Caki2 (cell line): Measurements from ENCODE around the gene CDKAL1. TPM values are rescaled to one million over a fixed set of nuclear protein-coding genes. Genes with fewer than 3 reads are reported as not detected.
"Not testable (repeated sequence)": the region's sequence is repeated elsewhere in the genome, so short reads cannot be mapped to it uniquely, and the experiment has no call there.

Experiments used
- DNase-seq: peaks from one replicate; pipeline ENCODE4 v3.0.0-alpha.2; 2015; ENCODE audit warnings: low read depth
- in situ Hi-C: cut with HindIII; loops from 2 replicates; pipeline ENCODE4 v1.10.0; 2016; ENCODE audit warnings: low sequenced_read_pairs, low pct_unique_long_range_greater_than_20kb, mixed read lengths
- total RNA-seq: library from RNA; depleted of rRNA; stranded (reverse); fragments of >200 nt; shearing (Covaris generic); gene quantifications from 2 replicates; pipeline ENCODE4 v1.2.3, GENCODE V29; 2014; ENCODE audit warnings: low replicate concordance

Gene CDKAL1
- total RNA-seq, 1 experiment from 2014 or later = 40.9 TPM

DNA sequence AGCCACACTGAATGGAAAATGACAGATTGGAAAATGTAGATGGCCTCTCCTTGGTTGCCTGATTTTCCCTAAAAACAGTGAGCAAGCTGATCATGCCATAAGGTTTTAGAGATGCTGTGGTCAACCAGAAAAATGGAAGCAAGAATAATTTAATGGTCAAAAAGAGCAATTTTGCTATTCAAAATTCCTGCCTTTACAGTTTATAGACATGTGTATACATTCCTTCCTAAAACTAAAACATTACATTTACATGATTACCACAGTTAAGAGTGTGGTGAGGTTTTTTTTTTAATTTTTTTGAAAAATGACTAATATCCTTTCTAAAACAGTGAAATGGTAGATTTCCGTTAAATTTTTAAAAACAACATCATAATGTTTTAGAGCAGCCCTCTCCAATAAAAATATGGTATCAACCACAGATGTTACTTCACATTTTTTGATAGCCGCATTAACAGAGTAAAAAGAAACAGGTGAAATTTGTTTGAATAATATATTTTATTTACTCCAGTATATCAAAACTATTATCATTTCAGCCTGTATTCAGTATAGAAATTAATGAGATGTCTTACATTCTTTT, 652.3 kb downstream of the CDKAL1 start:
- DNase-seq = no peak
- in situ Hi-C loops = no loop called here

DNA sequence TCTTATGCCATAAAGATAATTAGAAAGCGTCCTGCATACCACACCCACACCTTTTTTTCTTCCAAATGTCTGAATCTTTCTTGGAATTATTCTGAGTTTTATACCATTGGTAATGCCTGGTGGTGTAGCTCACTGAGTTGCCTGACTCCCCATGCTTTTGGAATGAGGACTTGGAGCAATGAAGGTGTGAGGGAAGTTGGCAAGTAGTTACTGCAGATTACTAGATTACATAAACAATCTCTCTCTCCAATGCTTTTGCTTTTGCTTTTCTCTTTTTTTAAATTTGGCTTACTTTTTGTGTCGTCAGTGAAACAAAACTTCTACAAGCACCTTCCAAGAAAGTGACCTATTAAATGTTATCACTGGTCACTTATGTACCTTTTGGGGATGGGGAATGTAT, 653.2 kb downstream of the CDKAL1 start:
- DNase-seq = no peak
- in situ Hi-C loops = no loop called here

GRCh38 chr6:21188505-21189223, 654.4 kb downstream of the CDKAL1 start:
- DNase-seq = no peak
- in situ Hi-C loops = no loop called here

DNA sequence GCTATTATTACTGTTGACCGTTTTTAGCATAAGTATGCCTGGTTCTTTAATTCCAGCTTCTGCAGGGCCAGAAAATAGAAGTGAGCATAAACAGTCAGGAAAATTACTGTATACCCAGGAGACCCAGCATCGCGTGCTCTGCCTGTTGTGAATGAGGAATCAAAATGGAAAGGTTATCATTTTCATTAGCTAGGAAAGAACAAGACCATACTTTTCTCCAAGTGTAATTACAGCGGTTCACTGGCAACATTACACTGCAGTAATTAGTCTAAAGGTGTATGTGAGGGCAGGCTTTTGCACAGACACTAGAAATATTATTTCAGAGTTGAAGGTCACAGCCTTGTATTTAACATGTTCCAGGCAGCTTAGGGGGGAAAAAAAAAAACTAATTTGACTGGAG, 655.5 kb downstream of the CDKAL1 start:
- DNase-seq = no peak
- in situ Hi-C loops = no loop called here

DNA sequence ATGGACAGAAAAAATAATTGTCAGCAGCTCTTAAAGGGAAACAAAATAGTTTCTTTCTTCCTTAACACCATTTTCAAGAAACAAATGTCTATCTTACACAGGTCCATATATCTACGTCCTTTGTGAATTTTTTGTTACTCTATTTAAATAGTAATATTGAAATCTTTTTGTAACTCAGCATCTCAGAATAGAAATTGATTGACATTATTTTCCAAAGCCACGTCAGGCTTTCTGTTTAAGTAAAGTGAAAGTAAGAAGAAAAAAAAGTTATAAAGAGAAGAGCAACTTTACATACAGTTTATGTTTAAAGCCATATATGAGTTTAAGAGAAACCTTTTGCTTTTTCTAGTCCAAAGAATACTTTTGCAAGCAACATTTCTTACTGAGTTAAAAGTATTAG, 656.4 kb downstream of the CDKAL1 start:
- in situ Hi-C loops = no loop called here
- no peak for DNase-seq

- no peak for DNase-seq
- in situ Hi-C loops = no loop called here
These were observed 659.7 kb downstream of the CDKAL1 start for GRCh38 chr6:21193790-21194475.

GRCh38 chr6:21195301-21195700, 661.0 kb downstream of the CDKAL1 start:
- in situ Hi-C loops, DNase-seq: not testable (repeated sequence)

DNA sequence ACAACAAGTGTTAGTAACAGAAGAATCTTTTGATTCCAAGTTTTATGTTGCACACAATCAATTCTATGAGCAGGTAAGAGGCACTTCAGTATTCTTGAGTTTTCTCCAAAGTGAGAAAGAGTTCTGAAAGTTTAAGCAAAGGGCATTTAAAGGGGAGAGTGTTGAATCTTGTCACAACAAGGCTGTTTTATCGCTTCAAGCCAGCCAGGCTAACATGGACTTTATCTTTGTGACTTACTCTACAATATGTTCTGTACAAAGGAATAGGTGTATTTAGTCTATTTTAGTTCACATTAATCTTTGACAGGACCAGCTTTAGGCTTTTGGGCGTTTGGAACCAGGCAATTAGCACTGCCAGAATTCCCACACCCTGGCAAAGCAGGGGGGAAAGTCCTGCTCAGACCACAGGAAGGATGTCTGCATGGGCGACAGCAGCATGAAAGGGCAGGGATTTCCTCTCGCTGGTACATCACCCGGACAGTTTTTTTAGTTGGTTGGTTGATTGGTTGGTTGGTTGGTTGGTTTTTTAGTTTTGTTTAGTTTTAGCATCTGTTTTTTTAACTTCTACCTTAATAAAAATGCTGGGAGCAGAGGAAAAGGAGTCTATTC, 663.9 kb downstream of the CDKAL1 start:
- no peak for DNase-seq
- in situ Hi-C loops = no loop called here

- DNase-seq = no peak
- in situ Hi-C loops = no loop called here
These were observed 665.0 kb downstream of the CDKAL1 start for GRCh38 chr6:21199262-21199661.

- in situ Hi-C loops = no loop called here
- DNase-seq = no peak
These were observed 666.0 kb downstream of the CDKAL1 start for GRCh38 chr6:21200134-21200870.

DNA sequence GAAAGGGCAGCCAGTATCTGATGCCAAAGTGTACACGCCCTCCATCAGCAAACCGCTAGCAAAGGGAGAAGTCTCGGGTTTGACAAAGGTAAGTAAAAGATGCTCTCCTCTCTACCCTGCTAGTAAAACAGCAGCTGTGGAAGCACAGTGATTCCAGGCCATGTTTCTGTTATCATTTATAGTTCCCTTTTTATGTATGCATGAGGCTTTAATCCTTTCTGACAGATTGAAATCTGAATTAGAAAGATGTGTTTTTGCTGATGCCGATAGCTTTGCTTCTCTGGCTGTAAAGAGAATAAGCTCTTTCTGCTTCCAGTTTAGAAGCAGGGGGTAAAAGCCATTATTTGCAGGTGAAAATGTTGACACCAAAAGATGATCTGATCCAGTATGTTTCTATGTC, 666.9 kb downstream of the CDKAL1 start:
- in situ Hi-C loops = no loop called here
- no peak for DNase-seq

- in situ Hi-C loops = no loop called here
- DNase-seq = peak; percentile 55
These were observed 667.5 kb downstream of the CDKAL1 start for GRCh38 chr6:21201637-21202350.

DNA sequence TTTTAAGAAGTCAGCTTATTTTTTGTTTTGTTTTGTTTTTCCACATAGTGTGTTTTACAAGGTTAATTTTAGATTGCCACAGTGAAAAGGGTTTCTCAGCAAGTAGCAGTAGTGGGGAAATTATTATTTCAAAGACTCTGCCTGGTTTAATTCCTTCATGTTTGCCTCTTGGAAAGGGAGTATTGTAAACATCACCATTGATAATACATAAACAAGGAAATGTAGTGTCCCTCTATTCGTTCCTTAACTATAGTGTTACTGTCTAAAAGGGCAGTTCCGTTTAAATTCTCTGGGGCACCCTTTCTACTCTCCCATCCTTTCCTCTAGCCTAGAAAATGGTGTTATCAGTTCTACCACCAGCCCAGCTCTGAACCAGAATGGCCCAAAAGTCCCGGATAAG, 668.3 kb downstream of the CDKAL1 start:
- DNase-seq = no peak
- in situ Hi-C loops = no loop called here

DNA sequence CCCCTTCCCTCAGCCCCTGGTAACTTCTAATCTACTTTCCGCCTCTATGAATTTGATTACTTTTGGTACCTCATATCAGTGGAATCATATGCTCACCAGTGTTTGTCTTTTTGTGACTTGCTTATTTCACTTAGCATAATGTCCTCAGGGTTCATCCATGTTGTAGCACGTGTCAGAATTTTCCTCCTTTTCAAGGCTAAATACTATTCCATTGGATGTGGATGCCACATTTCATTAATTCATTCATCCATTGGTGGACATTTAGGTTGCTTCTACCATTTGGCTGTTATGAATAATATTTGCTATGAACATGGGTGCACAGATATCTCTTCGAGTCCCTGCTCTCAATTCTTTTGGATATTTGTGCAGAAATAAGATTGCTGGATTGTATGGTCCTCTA, 670.7 kb downstream of the CDKAL1 start:
- no peak for DNase-seq
- in situ Hi-C loops = no loop called here

DNA sequence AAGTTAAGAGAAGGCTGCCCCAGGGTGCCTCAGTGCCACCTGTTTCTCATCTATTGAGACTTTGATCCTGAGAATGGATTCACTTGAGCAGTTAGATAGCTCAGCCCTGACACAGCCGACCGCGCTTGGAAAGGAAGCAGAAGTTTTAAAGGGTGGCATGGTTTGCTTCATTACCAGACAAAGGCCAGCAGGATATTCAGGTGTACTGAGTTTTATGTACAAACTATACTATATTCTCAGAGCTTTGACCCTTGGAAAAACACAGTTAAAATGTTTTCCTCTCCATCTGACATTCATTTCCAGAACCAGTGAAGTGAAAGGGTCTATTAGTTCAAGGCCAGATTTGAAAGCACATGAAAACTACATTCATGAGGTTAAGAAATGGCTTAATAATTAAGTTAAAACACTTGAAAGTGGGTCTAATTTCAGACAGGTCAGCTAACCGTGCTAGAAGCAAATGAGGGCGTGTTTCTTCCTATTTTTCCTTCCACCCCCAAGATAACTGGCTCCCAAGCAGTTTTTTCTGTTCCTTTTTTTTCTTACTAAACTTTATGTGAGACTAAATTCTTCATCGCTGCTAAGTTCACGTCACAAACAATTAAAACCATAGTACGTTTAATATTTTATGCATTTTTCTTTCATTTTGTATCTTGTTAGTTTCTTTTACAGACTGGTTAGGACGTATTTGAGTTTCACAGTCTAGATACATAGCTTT, 674.0 kb downstream of the CDKAL1 start:
- in situ Hi-C loops = no loop called here
- peak; percentile 51 for DNase-seq

GRCh38 chr6:21208796-21209186, 674.5 kb downstream of the CDKAL1 start:
- in situ Hi-C loops = no loop called here
- DNase-seq = no peak

GRCh38 chr6:21213492-21213891, 679.2 kb downstream of the CDKAL1 start:
- no peak for DNase-seq
- in situ Hi-C loops = no loop called here
